ACHN (cell line): ENCODE measurements around the gene SLC5A6.

Source experiments
- DNase-seq: peaks from one replicate; pipeline ENCODE4 v3.0.0-alpha.2; 2015
- in situ Hi-C: cut with HindIII; loops from 2 replicates; pipeline ENCODE4 v1.10.0; 2017; ENCODE audit warnings: low sequenced_read_pairs, low pct_ligation_motif_present, low pct_unique_long_range_greater_than_20kb

SLC5A6 gene

GRCh38 chr2:27158468-27158867, 53.6 kb downstream of the SLC5A6 start:
- no peak for DNase-seq
- in situ Hi-C loops = no loop called here

GRCh38 chr2:27155069-27155520, 57.0 kb downstream of the SLC5A6 start:
- in situ Hi-C loops = no loop called here
- no peak for DNase-seq

- in situ Hi-C loops = no loop called here
- no peak for DNase-seq
Observed at GRCh38 chr2:27154488-27154887, 57.6 kb downstream of the SLC5A6 start.

- no peak for DNase-seq
- in situ Hi-C loops = no loop called here
Observed at GRCh38 chr2:27152796-27153464, 59.1 kb downstream of the SLC5A6 start.

GRCh38 chr2:27152102-27152795, 59.8 kb downstream of the SLC5A6 start:
- in situ Hi-C loops = no loop called here
- no peak for DNase-seq

GRCh38 chr2:27150639-27151230, 61.3 kb downstream of the SLC5A6 start:
- in situ Hi-C loops = no loop called here
- no peak for DNase-seq
